GM19193 (cell line): ENCODE results near the gene VDAC1.

Experiments used
- POLR2A ChIP-seq: IDR thresholded peaks from 4 replicates; pipeline ENCODE4 v1.6.1; 2011; ENCODE audit not compliant: insufficient read depth, insufficient read length; ENCODE audit errors: extremely low read depth

Gene VDAC1

GRCh38 chr5:133933169-133933509, 71.6 kb downstream of the VDAC1 start:
- no peak for TF ChIP-seq POLR2A

- no peak for TF ChIP-seq POLR2A
These were observed 72.2 kb downstream of the VDAC1 start for GRCh38 chr5:133932441-133933168.

- no peak for TF ChIP-seq POLR2A
These were observed 73.2 kb downstream of the VDAC1 start for GRCh38 chr5:133931546-133931945.

- TF ChIP-seq POLR2A = no peak
These were observed 74.0 kb downstream of the VDAC1 start for GRCh38 chr5:133930813-133931090.

- TF ChIP-seq POLR2A = peak; percentile 23
These were observed 74.5 kb downstream of the VDAC1 start for GRCh38 chr5:133930061-133930812.

GRCh38 chr5:133928587-133929393, 76.0 kb downstream of the VDAC1 start:
- TF ChIP-seq POLR2A = peak; percentile 20

- no peak for TF ChIP-seq POLR2A
These were observed 77.2 kb downstream of the VDAC1 start for GRCh38 chr5:133927300-133928180.

- no peak for TF ChIP-seq POLR2A
These were observed 78.1 kb downstream of the VDAC1 start for GRCh38 chr5:133926489-133927299.

GRCh38 chr5:133925866-133926488, 78.8 kb downstream of the VDAC1 start:
- TF ChIP-seq POLR2A = no peak

GRCh38 chr5:133925269-133925668, 79.5 kb downstream of the VDAC1 start:
- TF ChIP-seq POLR2A = no peak

GRCh38 chr5:133924221-133924920, 80.4 kb downstream of the VDAC1 start:
- TF ChIP-seq POLR2A = no peak

GRCh38 chr5:133921979-133922378, 82.8 kb downstream of the VDAC1 start:
- TF ChIP-seq POLR2A = no peak
